Thyroid gland (tissue), 4 donors: ENCODE results near the gene ZNF280B. TPM values are rescaled to one million over a fixed set of nuclear protein-coding genes. Genes with fewer than 3 reads are reported as not detected.

Source experiments
- DNase-seq, 2 donors: peaks; one replicate each; pipeline ENCODE4 v3.0.0-alpha.2; 2019
- H3K27ac ChIP-seq, 3 donors: fragments of 200-600 bp; sonication (generic); 1 replicate in 2 of 3; 2 replicates in 1 of 3; pipeline ENCODE4 v1.5.1; 2016 to 2019; ENCODE audit warnings: mild to moderate bottlenecking in 1 of 3, moderate library complexity in 1 of 3
- H3K27me3 ChIP-seq: fragments of 200-600 bp; sonication (generic); one replicate; pipeline ENCODE4 v1.5.1; 2019
- H3K36me3 ChIP-seq, 2 donors: fragments of 200-600 bp; sonication (generic); one replicate each; pipeline ENCODE4 v1.5.1; 2016 to 2019
- H3K4me1 ChIP-seq, 2 donors: fragments of 200-600 bp; sonication (generic); one replicate each; pipeline ENCODE4 v1.5.1; 2017 to 2019
- H3K4me3 ChIP-seq, 3 donors: fragments of 200-600 bp; sonication (generic); replicated peaks in 1 of 3; 1 replicate in 2 of 3; 2 replicates in 1 of 3; pipeline ENCODE4 v1.5.1; 2016; ENCODE audit warnings: mild to moderate bottlenecking in 1 of 3
- H3K9me3 ChIP-seq: fragments of 200-600 bp; sonication (generic); one replicate; pipeline ENCODE4 v1.5.1; 2017
- CTCF ChIP-seq, 6 experiments: fragments of 200-600 bp in 3 of 6; fragments of 450-650 bp in 3 of 6; sonication (generic) in 3 of 6; IDR thresholded peaks; one replicate each; pipeline ENCODE4 v1.5.1; 2016 to 2019; ENCODE audit warnings: antibody characterized with exemption in 6 of 6, mild to moderate bottlenecking in 2 of 6, inconsistent platforms in 1 of 6, moderate library complexity in 1 of 6
- POLR2A ChIP-seq, 2 donors: fragments of 450-650 bp; IDR thresholded peaks; one replicate each; pipeline ENCODE4 v1.6.1; 2017; ENCODE audit warnings: antibody characterized with exemption in 2 of 2, mild to moderate bottlenecking in 2 of 2, moderate library complexity in 1 of 2
- WGBS, 2 donors: methylation state at CpG; one replicate each; pipeline ENCODE4 v1.1.5; 2017; 5-methylcytosine and 5-hydroxymethylcytosine counted together
- intact Hi-C: fragments of 100-400 bp; cut with DNase I; formaldehyde crosslinking; loops from one replicate; pipeline ENCODE4 v1.15.1; 2023
- total RNA-seq, 4 donors: library from RNA; depleted of rRNA; stranded (reverse); fragments of >200 nt; gene quantifications; one replicate each; pipeline ENCODE4 v1.2.3, GENCODE V29; 2016

Gene ZNF280B
- total RNA-seq, 4 donors from 2014 or later = 2.2 to 3.1 (median 2.5) TPM

GRCh38 chr22:22440188-22440587 is 68.4 kb downstream of the ZNF280B start:
- DNase-seq = no peak

More at GRCh38 chr22:22440188-22440587, 68.4 kb downstream of the ZNF280B start:
- WGBS, 2 donors = 91 to 95% methylated on average over 1 of the region's 1 CpG
- Histone ChIP-seq H3K4me1 (no peaks in the 10 kb centered on the region), H3K36me3 (no peaks in the 10 kb centered on the region), H3K27ac (no peak overlapping the region), H3K4me3 (no peak overlapping the region), H3K27me3 (no peaks in the 10 kb centered on the region), H3K9me3 (no peaks in the 10 kb centered on the region)
- TF ChIP-seq POLR2A (IDR thresholded peaks at IDR 0.05) (no peak), CTCF (IDR thresholded peaks at IDR 0.05) (no peak)
- intact Hi-C loops = no loop called here

Other genes with a start within 250 kb of the ZNF280B start
- not detected for gene ZNF280A, start 11.5 kb upstream of the ZNF280B start, total RNA-seq
- gene PRAME, start 50.5 kb upstream of the ZNF280B start, total RNA-seq = under 1 TPM in 2 of 4 donors, not detected in 2; 0.45 to 0.67 TPM
- 1 to 10 TPM in 1 of 4 donors, under 1 TPM in 1, not detected in 2; 0.45 to 2.6 TPM for gene GGTLC2, start 135.9 kb upstream of the ZNF280B start, total RNA-seq